Measurements from ENCODE around the gene STKLD1. TPM values are rescaled to one million over a fixed set of nuclear protein-coding genes. Genes with fewer than 3 reads are reported as not detected.
A peak's percentile ranks its signal among the peaks of the same experiment; 100 is the strongest.

The STKLD1 gene
- total and polyA plus RNA-seq, 9 of the 15 experiments (the other 6 are each of a cell fraction or from before 2014, with no cell fraction given): 0.10 to 0.65 (median 0.33) TPM; not detected in 2

DNA sequence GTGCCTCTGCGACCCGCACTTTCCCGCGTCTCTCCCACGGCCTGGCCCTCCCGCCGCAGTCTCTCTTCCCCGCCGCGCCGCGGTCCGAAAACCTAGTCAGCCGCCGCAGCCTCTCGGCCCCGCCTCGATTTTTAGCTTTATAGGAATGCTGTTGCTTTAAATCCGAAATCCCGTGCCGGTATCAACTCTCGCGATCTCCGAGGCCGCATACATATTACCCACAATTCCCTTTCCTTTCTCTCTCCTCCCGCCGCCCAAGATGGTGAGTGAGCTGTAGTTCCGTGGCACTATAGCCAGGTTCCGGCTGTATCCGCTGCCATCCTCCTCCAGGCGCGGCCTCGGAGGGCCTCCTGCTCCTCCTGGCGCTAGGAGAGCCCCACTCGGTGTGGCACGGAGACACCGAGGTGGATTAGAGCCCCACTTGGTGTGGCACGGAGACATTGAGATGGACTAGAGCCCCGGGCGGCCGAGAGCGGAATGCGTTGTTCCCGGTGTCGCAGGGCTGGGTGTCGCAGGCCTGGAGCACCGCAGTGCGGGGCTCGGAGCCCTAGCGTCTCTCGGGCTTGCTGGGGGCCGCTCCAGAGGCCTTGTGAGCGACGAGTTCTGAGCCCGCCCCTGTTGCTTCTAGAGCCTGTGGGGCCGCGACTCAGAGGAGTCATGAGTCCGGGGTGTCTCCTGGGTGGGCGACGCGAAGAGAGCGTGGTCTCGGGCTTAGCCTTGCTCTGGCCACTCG, 28.0 kb upstream of the STKLD1 start, which contains the start of the genes MED22 and RPL7A (continued):
- TF ChIP-seq, protein P1, sequence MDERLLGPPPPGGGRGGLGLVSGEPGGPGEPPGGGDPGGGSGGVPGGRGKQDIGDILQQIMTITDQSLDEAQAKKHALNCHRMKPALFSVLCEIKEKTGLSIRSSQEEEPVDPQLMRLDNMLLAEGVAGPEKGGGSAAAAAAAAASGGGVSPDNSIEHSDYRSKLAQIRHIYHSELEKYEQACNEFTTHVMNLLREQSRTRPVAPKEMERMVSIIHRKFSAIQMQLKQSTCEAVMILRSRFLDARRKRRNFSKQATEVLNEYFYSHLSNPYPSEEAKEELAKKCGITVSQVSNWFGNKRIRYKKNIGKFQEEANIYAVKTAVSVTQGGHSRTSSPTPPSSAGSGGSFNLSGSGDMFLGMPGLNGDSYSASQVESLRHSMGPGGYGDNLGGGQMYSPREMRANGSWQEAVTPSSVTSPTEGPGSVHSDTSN (CRISPR knock-in tag; IDR thresholded peaks at IDR 0.05; ENCODE audit: low read depth): no peak
- TF ChIP-seq, protein P1 (tag; conservative IDR thresholded peaks at IDR 0.05; ENCODE audit: low read depth): no peak
- TF ChIP-seq U2AF2 (optimal IDR thresholded peaks at IDR 0.05; ENCODE audit: low read depth, low read length): no peak
- TF ChIP-seq RHOXF2B (CRISPR knock-in tag; conservative IDR thresholded peaks at IDR 0.05): no peak
- TF ChIP-seq ZNF316 (IDR thresholded peaks at IDR 0.05): 0 out of 2 replicates have a peak, but pooled peaks have one; percentile 5
- no peak for TF ChIP-seq DNMT1 (IDR thresholded peaks at IDR 0.05)
- no peak for TF ChIP-seq ZFP30 (CRISPR knock-in tag; IDR thresholded peaks at IDR 0.05; ENCODE audit: borderline replicate concordance)
- peak; percentile 84 for TF ChIP-seq ZNF143 (CRISPR knock-in tag; IDR thresholded peaks at IDR 0.05)
- no peak for TF ChIP-seq ZNF184 (CRISPR knock-in tag; IDR thresholded peaks at IDR 0.05)
- TF ChIP-seq ZC3H11A (IDR thresholded peaks at IDR 0.05; ENCODE audit: low read depth, low read length): no peak
- TF ChIP-seq, protein P2, sequence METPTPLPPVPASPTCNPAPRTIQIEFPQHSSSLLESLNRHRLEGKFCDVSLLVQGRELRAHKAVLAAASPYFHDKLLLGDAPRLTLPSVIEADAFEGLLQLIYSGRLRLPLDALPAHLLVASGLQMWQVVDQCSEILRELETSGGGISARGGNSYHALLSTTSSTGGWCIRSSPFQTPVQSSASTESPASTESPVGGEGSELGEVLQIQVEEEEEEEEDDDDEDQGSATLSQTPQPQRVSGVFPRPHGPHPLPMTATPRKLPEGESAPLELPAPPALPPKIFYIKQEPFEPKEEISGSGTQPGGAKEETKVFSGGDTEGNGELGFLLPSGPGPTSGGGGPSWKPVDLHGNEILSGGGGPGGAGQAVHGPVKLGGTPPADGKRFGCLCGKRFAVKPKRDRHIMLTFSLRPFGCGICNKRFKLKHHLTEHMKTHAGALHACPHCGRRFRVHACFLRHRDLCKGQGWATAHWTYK (CRISPR knock-in tag; IDR thresholded peaks at IDR 0.05): peak; percentile 85; the same call in 1 of the 2 replicates
- no peak for TF ChIP-seq HDAC3 (IDR thresholded peaks at IDR 0.05; ENCODE audit: borderline replicate concordance, partially characterized antibody)
- peak; percentile 78; the same call in 1 of the 2 replicates for TF ChIP-seq TOE1 (IDR thresholded peaks at IDR 0.05; ENCODE audit: borderline replicate concordance)
- TF ChIP-seq TOE1 (CRISPR knock-in tag; IDR thresholded peaks at IDR 0.05; ENCODE audit: borderline replicate concordance, low read depth): no peak
- TF ChIP-seq, protein P3, sequence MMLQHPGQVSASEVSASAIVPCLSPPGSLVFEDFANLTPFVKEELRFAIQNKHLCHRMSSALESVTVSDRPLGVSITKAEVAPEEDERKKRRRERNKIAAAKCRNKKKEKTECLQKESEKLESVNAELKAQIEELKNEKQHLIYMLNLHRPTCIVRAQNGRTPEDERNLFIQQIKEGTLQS (IDR thresholded peaks at IDR 0.05): no peak
- TF ChIP-seq, protein P3 (CRISPR knock-in tag; conservative IDR thresholded peaks at IDR 0.05): no peak
- no peak for TF ChIP-seq TCF7 (IDR thresholded peaks at IDR 0.05; ENCODE audit: borderline replicate concordance)
- TF ChIP-seq SUPT5H (IDR thresholded peaks at IDR 0.05): peak; percentile 100
- TF ChIP-seq TBL1XR1 (IDR thresholded peaks at IDR 0.05; ENCODE audit: low read length in 2 of 2): no peak
- no peak for TF ChIP-seq SP2 (IDR thresholded peaks at IDR 0.05; ENCODE audit: extremely low read depth, low read depth, low read length, poor library complexity, severe bottlenecking)
- no peak for TF ChIP-seq ZNF561 (CRISPR knock-in tag; conservative IDR thresholded peaks at IDR 0.05)
- no peak for TF ChIP-seq FOS (IDR thresholded peaks at IDR 0.05; ENCODE audit: extremely low read depth, insufficient read length)
- TF ChIP-seq TEAD4 (IDR thresholded peaks at IDR 0.05; ENCODE audit: low read length): peak; percentile 58
- no peak for TF ChIP-seq TEAD4 (CRISPR knock-in tag; IDR thresholded peaks at IDR 0.05; ENCODE audit: borderline replicate concordance)
- no peak for TF ChIP-seq DACH1 (IDR thresholded peaks at IDR 0.05; ENCODE audit: partially characterized antibody)
- peak; percentile 34 for TF ChIP-seq KAT2B (IDR thresholded peaks at IDR 0.05; ENCODE audit: low read depth, low read length)
- TF ChIP-seq DPF2 (IDR thresholded peaks at IDR 0.05): no peak

Measured in K562 (cell line).